WTC11 (cell line): ENCODE results near the gene CPNE4. TPM values are rescaled to one million over a fixed set of nuclear protein-coding genes. Genes with fewer than 3 reads are reported as not detected.

Experiments
- ATAC-seq: fragments of 200-7000 bp; cut with Tn5 transposase; 2 replicates; pipeline ENCODE4 v1.10.0; 2021; ENCODE audit warnings: mild to moderate bottlenecking, moderate library complexity
- CTCF ChIA-PET: fragments of 300-600 bp; sonication (Branson Sonifier 250); formaldehyde crosslinking; loops from one replicate; lab custom pipeline; 2021; ENCODE audit warnings: antibody characterized with exemption; lab: Charles Lee
- POLR2A ChIA-PET: fragments of 350-600 bp; sonication (Branson Sonifier 250); formaldehyde crosslinking; loops from one replicate; lab custom pipeline; 2021; ENCODE audit warnings: antibody characterized with exemption; lab: Charles Lee
- DNase-seq: peaks from one replicate; pipeline ENCODE4 v3.0.0; 2021; ENCODE audit warnings: low spot score
- H3K27ac Mint-ChIP-seq: 2 replicates; pipeline ENCODE4 v1.8.0; 2021; ENCODE audit warnings: mixed read lengths
- H3K27me3 Mint-ChIP-seq: 2 replicates; pipeline ENCODE4 v1.8.0; 2021; ENCODE audit warnings: low read depth, mild to moderate bottlenecking, moderate library complexity, mixed read lengths
- H3K36me3 Mint-ChIP-seq: 2 replicates; pipeline ENCODE4 v1.8.0; 2021; ENCODE audit warnings: mixed read lengths
- H3K4me1 Mint-ChIP-seq: 2 replicates; pipeline ENCODE4 v1.8.0; 2022; ENCODE audit warnings: mixed read lengths
- H3K4me3 Mint-ChIP-seq: 2 replicates; pipeline ENCODE4 v1.8.0; 2021; ENCODE audit warnings: mild to moderate bottlenecking, moderate library complexity, mixed read lengths
- H3K9me3 Mint-ChIP-seq: 2 replicates; pipeline ENCODE4 v1.8.0; 2021; ENCODE audit warnings: mixed read lengths
- AR ChIP-seq: fragments of 250-450 bp; sonication (Bioruptor Pico); IDR thresholded peaks from 2 replicates; pipeline ENCODE4 v1.9.0; 2021; ENCODE audit warnings: mild to moderate bottlenecking
- CREB1 ChIP-seq: sonication (generic); formaldehyde crosslinking; IDR thresholded peaks from 2 replicates; pipeline ENCODE4 v1.8.0; 2023; ENCODE audit warnings: mild to moderate bottlenecking, missing genetic modification reagents
- E2F1 ChIP-seq: sonication (generic); formaldehyde crosslinking; IDR thresholded peaks from 2 replicates; pipeline ENCODE4 v1.8.0; 2022; ENCODE audit warnings: mild to moderate bottlenecking, missing genetic modification reagents
- ERG ChIP-seq: fragments of 250-450 bp; sonication (Bioruptor Pico); IDR thresholded peaks from 2 replicates; pipeline ENCODE4 v1.8.0; 2021; ENCODE audit warnings: mild to moderate bottlenecking
- ETV6 ChIP-seq: sonication (generic); formaldehyde crosslinking; IDR thresholded peaks from 2 replicates; pipeline ENCODE4 v1.8.1; 2022; ENCODE audit warnings: mild to moderate bottlenecking, missing genetic modification reagents
- FOXP1 ChIP-seq: sonication (generic); formaldehyde crosslinking; IDR thresholded peaks from 2 replicates; pipeline ENCODE4 v1.8.0; 2022; ENCODE audit warnings: missing genetic modification reagents, mild to moderate bottlenecking, moderate library complexity, borderline replicate concordance
- GABPB1 ChIP-seq: sonication (generic); formaldehyde crosslinking; IDR thresholded peaks from 2 replicates; pipeline ENCODE4 v1.8.1; 2023; ENCODE audit warnings: mild to moderate bottlenecking, missing genetic modification reagents
- GRHL2 ChIP-seq: fragments of 250-450 bp; sonication (Bioruptor Pico); IDR thresholded peaks from 2 replicates; pipeline ENCODE4 v1.8.0; 2022; ENCODE audit warnings: mild to moderate bottlenecking, moderate library complexity; ENCODE audit not compliant: insufficient replicate concordance, severe bottlenecking
- GTF2I ChIP-seq: fragments of 250-450 bp; sonication (Bioruptor Pico); conservative IDR thresholded peaks from 2 replicates; pipeline ENCODE4 v1.4.0; 2021; ENCODE audit warnings: mild to moderate bottlenecking
- KAT7 ChIP-seq: sonication (generic); formaldehyde crosslinking; IDR thresholded peaks from 2 replicates; pipeline ENCODE4 v1.8.1; 2023; ENCODE audit warnings: missing genetic modification reagents, mild to moderate bottlenecking, borderline replicate concordance
- MXD4 ChIP-seq: fragments of 250-450 bp; sonication (Bioruptor Pico); IDR thresholded peaks from 2 replicates; pipeline ENCODE4 v1.8.0; 2021; ENCODE audit warnings: mild to moderate bottlenecking, moderate library complexity, borderline replicate concordance
- MYBL2 ChIP-seq: sonication (generic); formaldehyde crosslinking; IDR thresholded peaks from 2 replicates; pipeline ENCODE4 v1.8.1; 2023; ENCODE audit warnings: mild to moderate bottlenecking, moderate library complexity, missing genetic modification reagents
- NR2C2 ChIP-seq: sonication (generic); formaldehyde crosslinking; IDR thresholded peaks from 2 replicates; pipeline ENCODE4 v1.8.0; 2022; ENCODE audit warnings: mild to moderate bottlenecking, missing genetic modification reagents
- OVOL2 ChIP-seq: fragments of 250-450 bp; sonication (Bioruptor Pico); IDR thresholded peaks from 2 replicates; pipeline ENCODE4 v1.9.0; 2021; ENCODE audit warnings: mild to moderate bottlenecking, borderline replicate concordance
- RORB ChIP-seq: fragments of 250-450 bp; sonication (Bioruptor Pico); IDR thresholded peaks from 2 replicates; pipeline ENCODE4 v1.9.0; 2021; ENCODE audit warnings: mild to moderate bottlenecking
- SMAD3 ChIP-seq: sonication (generic); formaldehyde crosslinking; IDR thresholded peaks from 2 replicates; pipeline ENCODE4 v1.8.0; 2022; ENCODE audit warnings: missing genetic modification reagents, mild to moderate bottlenecking, borderline replicate concordance
- TEAD4 ChIP-seq: sonication (generic); formaldehyde crosslinking; IDR thresholded peaks from 2 replicates; pipeline ENCODE4 v1.8.0; 2022; ENCODE audit warnings: mild to moderate bottlenecking, missing genetic modification reagents
- ZBTB21 ChIP-seq: sonication (generic); formaldehyde crosslinking; IDR thresholded peaks from 2 replicates; pipeline ENCODE4 v1.8.1; 2023; ENCODE audit warnings: mild to moderate bottlenecking, missing genetic modification reagents, borderline replicate concordance
- ZNF232 ChIP-seq: sonication (generic); formaldehyde crosslinking; IDR thresholded peaks from 2 replicates; pipeline ENCODE4 v1.8.0; 2022; ENCODE audit warnings: mild to moderate bottlenecking, missing genetic modification reagents
- ZNF512 ChIP-seq: sonication (generic); formaldehyde crosslinking; IDR thresholded peaks from 2 replicates; pipeline ENCODE4 v1.8.1; 2022; ENCODE audit warnings: missing genetic modification reagents, borderline replicate concordance
- ZNF671 ChIP-seq: fragments of 250-450 bp; sonication (Bioruptor Pico); IDR thresholded peaks from 2 replicates; pipeline ENCODE4 v1.8.0; 2021; ENCODE audit warnings: mild to moderate bottlenecking
- total RNA-seq: library from RNA; stranded (reverse); gene quantifications from 3 replicates; pipeline ENCODE4 v1.2.3, GENCODE V29; 2021
- TF ChIP-seq, protein P1 (sequence below): fragments of 250-450 bp; sonication (Bioruptor Pico); IDR thresholded peaks from 2 replicates; pipeline ENCODE4 v1.9.0; 2021; ENCODE audit warnings: mild to moderate bottlenecking

Gene CPNE4
- total RNA-seq, 1 experiment from 2014 or later = 2.4 TPM

DNA sequence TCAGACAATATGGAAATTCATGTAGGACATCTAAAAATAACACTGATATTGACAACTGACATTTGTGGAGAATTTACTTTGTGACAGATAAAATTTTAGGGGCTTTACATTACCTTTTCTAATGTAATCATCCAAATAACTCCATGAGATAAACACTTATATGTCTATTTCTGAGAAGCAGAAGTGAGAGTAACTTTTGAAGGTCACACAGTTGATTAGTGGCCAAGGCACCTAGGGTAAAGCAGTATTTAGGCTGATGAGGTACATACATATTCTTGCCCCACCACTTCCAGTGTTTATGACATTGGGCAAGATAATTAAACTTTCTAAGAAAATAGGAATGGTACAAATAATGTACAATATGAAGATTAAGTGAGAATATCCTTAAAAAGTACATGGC, 248.4 kb downstream of the CPNE4 start (continued):
- TF ChIP-seq AR (CRISPR knock-in tag) = no peak
- TF ChIP-seq ERG (CRISPR knock-in tag) = no peak
- no peak for TF ChIP-seq E2F1
- TF ChIP-seq RORB (CRISPR knock-in tag) = no peak
- TF ChIP-seq ZBTB21 (CRISPR knock-in tag) = no peak
- no peak for TF ChIP-seq NR2C2
- no peak for TF ChIP-seq ETV6 (CRISPR knock-in tag)
- TF ChIP-seq, all 79 proteins: peak for 0

DNA sequence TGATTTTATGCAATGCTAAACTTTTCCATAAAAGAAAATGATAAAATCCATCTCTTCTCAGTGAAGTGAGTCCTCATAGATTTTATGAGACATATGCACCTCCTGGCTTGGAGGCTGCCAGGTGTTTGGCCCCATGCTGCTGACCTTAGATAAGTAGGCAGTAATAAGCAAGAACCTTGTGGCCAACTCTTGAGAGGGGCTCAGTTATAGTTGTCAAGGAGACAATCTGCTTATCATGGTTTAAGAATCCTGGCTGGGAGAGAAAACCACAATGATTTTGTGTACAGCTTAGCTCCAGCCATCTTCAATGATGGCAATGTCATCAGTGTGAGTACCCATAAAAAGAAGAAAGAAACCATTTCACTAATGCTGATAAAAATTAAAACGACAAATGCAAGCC, 252.1 kb downstream of the CPNE4 start:
- no peak for TF ChIP-seq ZNF512
- TF ChIP-seq SMAD3 (CRISPR knock-in tag) = no peak
- TF ChIP-seq OVOL2 = no peak
- no peak for TF ChIP-seq CREB1
- no peak for TF ChIP-seq ZNF671 (CRISPR knock-in tag)
- no peak for TF ChIP-seq FOXP1 (CRISPR knock-in tag)
- no peak for TF ChIP-seq MXD4
- no peak for TF ChIP-seq TEAD4 (CRISPR knock-in tag)
- TF ChIP-seq ZNF232 (CRISPR knock-in tag) = no peak
- TF ChIP-seq MYBL2 (CRISPR knock-in tag) = no peak
- TF ChIP-seq GRHL2 (CRISPR knock-in tag) = no peak
- TF ChIP-seq KAT7 (CRISPR knock-in tag) = no peak
- no peak for TF ChIP-seq ZBTB21 (CRISPR knock-in tag)
- no peak for TF ChIP-seq GABPB1 (CRISPR knock-in tag)
- TF ChIP-seq, protein P1, sequence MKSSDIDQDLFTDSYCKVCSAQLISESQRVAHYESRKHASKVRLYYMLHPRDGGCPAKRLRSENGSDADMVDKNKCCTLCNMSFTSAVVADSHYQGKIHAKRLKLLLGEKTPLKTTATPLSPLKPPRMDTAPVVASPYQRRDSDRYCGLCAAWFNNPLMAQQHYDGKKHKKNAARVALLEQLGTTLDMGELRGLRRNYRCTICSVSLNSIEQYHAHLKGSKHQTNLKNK (CRISPR knock-in tag) = no peak
- TF ChIP-seq GTF2I (CRISPR knock-in tag) = no peak
- CTCF ChIA-PET = no interaction called here
- Mint-ChIP-seq H3K27ac (no peak overlapping the region), H3K27me3 (no peaks in the 10 kb centered on the region), H3K4me1 (no peaks in the 10 kb centered on the region), H3K4me3 (no peak overlapping the region), H3K9me3 (peaks cover 27% of the 10 kb centered on the region), H3K36me3 (no peaks in the 10 kb centered on the region)
- POLR2A ChIA-PET = no interaction called here
- ATAC-seq (no peak), DNase-seq (no peak)
